HG03439 (cell line): ENCODE results near the gene SMCO2.

Source experiments
- ATAC-seq: cut with Tn5 transposase; IDR thresholded peaks from one replicate; pipeline ENCODE4 v1.9.1; 2021; ENCODE audit warnings: mild to moderate bottlenecking, moderate library complexity; ENCODE audit not compliant: unreplicated experiment

SMCO2 gene

DNA sequence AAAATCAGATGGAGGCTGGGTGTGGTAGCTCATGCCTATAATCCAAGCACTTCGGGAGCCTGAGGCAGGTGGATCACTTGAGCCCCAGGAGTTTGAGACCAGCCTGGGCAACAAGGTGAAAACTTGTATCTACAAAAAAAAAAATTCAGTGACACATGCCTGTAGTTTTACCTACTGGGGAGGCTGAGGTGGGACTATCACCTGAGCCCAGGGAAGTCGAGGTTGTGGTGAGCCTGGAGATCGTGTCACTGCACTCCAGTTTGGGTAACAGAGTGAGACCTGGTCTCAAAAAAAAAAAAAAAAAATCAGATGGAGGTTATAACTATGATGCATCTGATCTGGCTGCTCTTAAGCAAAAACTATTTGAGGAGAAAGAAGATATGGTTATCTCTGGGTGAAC is 50.9 kb downstream of the SMCO2 start:
- ATAC-seq: no peak

GRCh38 chr12:27498149-27498548 is 51.6 kb downstream of the SMCO2 start:
- peak; percentile 58 for ATAC-seq

GRCh38 chr12:27498761-27499160 is 52.2 kb downstream of the SMCO2 start:
- no peak for ATAC-seq

GRCh38 chr12:27499377-27499776 is 52.8 kb downstream of the SMCO2 start:
- ATAC-seq: no peak

DNA sequence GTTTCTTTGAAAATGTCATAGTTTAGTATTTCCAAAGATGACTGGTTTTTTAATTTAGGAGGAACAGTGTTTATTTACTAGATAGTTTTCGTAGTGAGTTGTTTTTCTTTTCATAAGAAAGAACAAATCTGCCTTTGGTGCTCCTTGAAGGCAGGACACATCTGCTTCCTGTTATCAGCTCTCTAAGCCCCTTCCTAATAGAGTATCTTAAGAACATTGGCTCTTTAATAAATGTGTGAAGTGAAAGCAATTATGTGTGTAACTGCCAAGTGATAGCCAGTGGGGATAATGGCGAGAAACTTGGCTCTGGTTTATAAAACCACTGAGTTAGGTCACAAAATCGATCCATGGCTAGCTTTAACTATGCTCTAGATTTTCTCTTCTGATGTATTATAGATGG is 54.0 kb downstream of the SMCO2 start:
- no peak for ATAC-seq

DNA sequence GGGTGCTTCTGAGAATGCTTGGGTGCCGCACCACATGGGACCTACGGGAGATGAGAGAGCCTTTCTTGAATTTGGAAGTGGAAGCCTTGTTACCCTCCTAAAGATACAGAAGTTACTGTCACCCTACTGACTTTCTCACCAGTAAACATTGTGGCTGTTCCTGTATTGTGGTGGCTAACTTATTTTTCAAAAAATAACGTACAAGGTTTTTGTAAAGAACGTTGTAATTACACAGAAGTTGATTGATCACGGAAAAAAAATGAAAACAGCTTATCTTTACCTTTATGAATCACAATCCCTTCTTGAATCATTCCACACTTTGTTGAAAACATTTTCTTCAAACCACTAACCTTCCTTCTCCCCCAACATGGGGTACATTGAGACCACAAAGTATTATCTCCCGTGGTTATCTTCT is 55.5 kb downstream of the SMCO2 start:
- ATAC-seq: no peak

DNA sequence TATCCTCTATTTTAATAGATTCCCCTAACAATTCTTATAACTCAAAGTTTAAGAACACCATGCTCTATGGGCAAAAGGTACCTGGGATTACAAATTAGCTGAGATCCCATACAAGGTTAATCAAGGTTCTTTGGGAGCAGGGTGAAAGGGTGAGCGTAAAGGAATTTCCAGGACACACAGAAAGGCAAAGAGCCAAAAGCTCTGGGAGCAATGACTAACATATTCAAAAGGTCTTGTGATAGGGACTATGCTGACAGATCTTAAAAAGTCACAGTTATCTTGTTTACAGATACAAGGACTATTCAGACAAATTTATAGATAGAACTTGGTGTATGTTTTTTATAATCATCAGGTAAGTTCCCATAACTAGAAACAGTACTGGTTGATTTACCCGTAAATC is 58.0 kb downstream of the SMCO2 start:
- no peak for ATAC-seq

GRCh38 chr12:27505109-27505508 is 58.6 kb downstream of the SMCO2 start:
- no peak for ATAC-seq

DNA sequence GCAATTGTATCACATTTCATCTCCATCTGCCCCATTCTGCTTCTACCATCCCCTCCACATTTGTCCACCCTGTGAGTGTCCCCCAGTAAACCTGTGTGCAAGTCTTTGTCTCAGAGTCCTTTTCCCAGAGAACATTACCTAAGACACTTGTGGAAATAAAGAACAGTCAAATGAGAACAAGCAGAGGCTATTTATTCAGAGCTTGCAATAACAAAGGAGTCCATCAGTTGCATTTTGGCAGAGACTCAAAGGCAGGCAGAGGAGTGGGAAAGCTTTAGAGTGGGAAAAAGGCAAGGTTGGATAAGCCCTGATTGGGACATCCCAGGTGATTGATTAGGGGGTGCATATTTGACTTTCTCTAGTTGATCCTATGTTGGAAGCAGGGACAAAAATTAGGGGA is 59.2 kb downstream of the SMCO2 start:
- ATAC-seq: no peak

DNA sequence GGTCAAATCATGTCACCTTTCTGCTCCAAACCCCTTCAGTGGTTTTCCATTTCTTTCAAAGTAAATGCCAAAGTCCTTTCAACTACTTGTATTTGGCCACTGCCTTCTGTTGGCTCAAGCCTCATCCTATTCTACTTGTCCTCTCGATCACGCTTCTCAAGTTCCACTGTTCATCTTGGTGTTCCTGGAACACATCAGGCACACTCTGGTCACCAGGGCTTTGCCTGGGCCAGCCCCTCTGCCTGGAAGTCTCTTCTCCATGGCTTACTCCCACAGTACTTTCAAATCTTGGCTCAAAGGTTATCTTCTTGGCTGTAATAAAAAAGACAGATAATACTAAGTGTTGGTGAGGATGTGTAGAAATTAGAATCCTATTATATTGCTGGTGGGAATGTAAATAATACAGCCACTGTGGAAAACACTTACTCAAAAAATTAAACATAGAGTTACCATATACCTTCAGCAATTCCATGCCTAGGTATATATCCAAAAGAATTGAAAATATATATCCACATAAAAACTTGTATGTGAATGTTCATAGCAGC is 60.2 kb downstream of the SMCO2 start:
- ATAC-seq: no peak

GRCh38 chr12:27508736-27509431 is 62.3 kb downstream of the SMCO2 start:
- no peak for ATAC-seq

DNA sequence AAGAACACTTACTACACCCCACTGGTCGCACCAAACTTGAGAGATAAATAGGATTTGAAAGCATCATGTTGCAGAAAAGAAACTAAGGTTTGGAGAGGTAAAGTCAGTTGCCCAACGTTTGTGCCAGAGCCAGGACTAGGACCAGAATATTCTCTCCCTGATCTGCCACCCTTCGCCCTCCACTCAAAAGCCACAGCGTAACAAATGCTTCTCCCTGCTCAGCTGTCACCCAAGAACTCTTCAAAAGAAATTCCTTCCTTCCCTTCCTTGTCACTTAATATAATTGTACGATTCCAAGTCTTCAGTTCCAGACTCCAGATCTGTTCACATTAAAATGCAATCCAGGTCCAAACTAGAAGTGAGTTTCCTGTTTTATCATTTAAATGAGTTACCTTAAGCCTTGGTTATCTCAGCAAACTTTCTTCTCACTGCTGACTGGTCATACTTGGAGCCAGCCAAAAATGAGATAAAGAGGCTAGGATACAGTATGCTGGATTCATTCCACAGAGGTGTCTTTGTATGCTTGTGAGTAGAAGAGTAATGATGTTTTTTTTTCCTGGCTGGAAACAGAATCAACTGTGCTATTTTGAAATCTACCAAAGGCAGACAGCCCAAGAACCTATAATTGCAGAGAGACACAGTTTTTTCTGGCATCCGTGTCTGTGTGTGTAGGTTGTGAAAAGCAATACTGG is 64.6 kb downstream of the SMCO2 start:
- ATAC-seq: no peak

- ATAC-seq: no peak
Measured at GRCh38 chr12:27511723-27512045, 65.1 kb downstream of the SMCO2 start.

GRCh38 chr12:27513155-27513824 is 66.8 kb downstream of the SMCO2 start:
- no peak for ATAC-seq

GRCh38 chr12:27515671-27516070 is 69.1 kb downstream of the SMCO2 start:
- no peak for ATAC-seq

DNA sequence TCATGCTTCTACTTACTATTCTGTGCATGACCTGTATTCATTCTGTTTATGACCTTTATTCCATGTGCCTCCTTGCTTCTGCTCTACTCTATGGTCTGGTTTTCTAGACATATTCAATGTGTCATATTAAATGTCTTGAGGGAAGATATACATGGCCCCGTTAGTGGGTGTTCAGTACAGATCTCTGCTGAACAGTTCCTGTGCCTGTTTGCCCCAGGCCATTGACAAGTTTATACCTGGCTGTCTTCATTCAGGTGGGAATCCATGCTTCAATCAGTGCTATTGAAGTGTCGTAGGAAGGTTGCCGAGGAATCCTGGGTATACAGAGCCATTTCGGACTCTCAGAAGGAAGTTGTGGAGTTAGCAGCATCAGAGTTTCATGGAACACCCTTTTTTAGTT is 70.1 kb downstream of the SMCO2 start:
- ATAC-seq: no peak

GRCh38 chr12:27517546-27517945 is 71.0 kb downstream of the SMCO2 start:
- ATAC-seq: no peak

DNA sequence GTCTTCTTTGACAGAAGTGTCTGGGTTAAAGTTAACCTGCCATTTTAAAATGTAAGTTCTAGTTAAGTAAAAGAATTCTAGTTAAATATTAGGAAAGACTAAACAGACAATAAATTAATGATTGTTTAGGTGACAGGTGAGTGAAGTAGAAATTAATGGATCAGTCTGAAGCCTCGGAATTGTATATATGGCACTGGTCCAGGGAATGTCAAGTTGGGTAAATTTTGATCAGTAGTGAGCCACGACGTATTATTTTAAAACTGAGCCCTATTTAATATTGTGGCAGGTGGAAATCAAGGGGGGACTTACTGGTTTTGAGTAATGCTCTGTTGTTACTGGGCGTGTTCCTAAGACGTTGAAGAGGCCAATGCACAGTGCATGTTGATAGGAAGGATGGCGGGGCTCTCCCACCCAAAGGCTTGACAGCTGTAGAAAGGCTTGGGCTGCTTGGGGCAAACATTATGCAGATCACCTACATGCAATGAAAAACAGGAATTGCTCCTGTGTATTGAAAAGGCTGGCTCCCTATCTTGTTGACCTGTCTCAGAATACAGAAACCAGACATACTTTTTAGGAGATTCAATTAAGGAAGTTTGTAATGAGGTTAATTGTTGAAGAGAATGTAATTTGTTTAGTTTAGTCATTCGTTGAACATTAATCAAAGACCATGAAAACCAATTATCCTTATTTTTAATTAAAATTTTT is 71.6 kb downstream of the SMCO2 start:
- ATAC-seq: no peak

- no peak for ATAC-seq
Measured at GRCh38 chr12:27521066-27521465, 74.5 kb downstream of the SMCO2 start.

- ATAC-seq: no peak
Measured at GRCh38 chr12:27521981-27522380, 75.4 kb downstream of the SMCO2 start.

DNA sequence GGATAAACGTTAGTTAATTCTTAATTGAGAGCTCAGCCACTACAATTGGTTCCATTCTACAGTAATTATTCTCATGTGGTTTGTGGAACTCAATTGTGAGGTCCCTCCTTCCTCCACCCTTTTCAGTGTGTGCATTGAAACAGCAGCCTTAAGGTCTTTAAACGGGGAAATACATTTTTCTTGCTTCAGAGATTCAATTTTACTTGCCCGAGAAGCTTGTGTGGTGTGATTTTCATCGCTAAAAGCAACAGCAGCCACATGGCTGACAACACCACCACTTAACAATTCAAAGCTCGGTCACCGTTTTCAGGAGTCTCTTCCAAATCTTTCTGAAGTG is 76.7 kb downstream of the SMCO2 start:
- ATAC-seq: peak; percentile 5
